K562 (cell line): ENCODE measurements around the gene PREX1. TPM values are rescaled to one million over a fixed set of nuclear protein-coding genes. Genes with fewer than 3 reads are reported as not detected.

Experiments
- ATAC-seq: fragments of 200-7000 bp; cut with Tn5 transposase; 3 replicates; pipeline ENCODE4 v1.9.1; 2020; ENCODE audit warnings: moderate library complexity
- BruUV-seq: library from RNA; stranded (reverse); fragments of 400-500 nt; replicated peaks from 2 replicates; lab custom pipeline; 2021; lab: Mats Ljungman, UMichigan
- CTCF ChIA-PET: fragments of 300-600 bp; formaldehyde crosslinking; extraction: SDS; loops from one replicate; lab custom pipeline; 2021; ENCODE audit warnings: low intra/inter-chr PET ratio; lab: Yijun Ruan, JAX
- POLR2A ChIA-PET: fragments of 300-600, 350-650 bp; sonication (Branson Sonifier 250); formaldehyde crosslinking; extraction: SDS; loops from one replicate; lab custom pipeline; 2021; ENCODE audit warnings: antibody characterized with exemption, inconsistent platforms; lab: Yijun Ruan, JAX
- DNase-seq, 4 experiments: peaks; one replicate each; pipeline versions ENCODE4 v3.0.0 to v3.0.0-alpha.2; 2011 to 2018; ENCODE audit warnings: low spot score in 3 of 4, mixed read lengths in 3 of 4; ENCODE audit errors: extremely low read depth in 1 of 4
- FAIRE-seq: peaks from 2 replicates; lab custom pipeline; 2011; peaks lifted over from hg19 to GRCh38; lab: Jason Lieb, UNC
- H2AFZ ChIP-seq: 2 replicates; pipeline ENCODE4 v1.6.0; 2011; ENCODE audit warnings: low read depth, low read length, control low read depth, inconsistent platforms
- H3K27ac ChIP-seq: fragments of 200-600 bp; 3 replicates; pipeline ENCODE4 v1.8.0; 2011; ENCODE audit warnings: low read depth, mild to moderate bottlenecking, control low read depth, inconsistent platforms, low read length, moderate library complexity, mixed read lengths; ENCODE audit errors: extremely low read depth
- H3K27me3 ChIP-seq, 2 experiments: fragments of 300-600 bp in 1 of 2; 2 replicates in 1 of 2; 3 replicates in 1 of 2; pipeline versions ENCODE4 v1.6.0 to v1.8.0; 2011; ENCODE audit warnings: inconsistent platforms in 2 of 2, low read length in 2 of 2, mild to moderate bottlenecking in 1 of 2, mixed read lengths in 1 of 2, moderate library complexity in 1 of 2; ENCODE audit not compliant: control insufficient read depth in 2 of 2, insufficient read depth in 2 of 2
- H3K36me3 ChIP-seq: fragments of 300-600 bp; 3 replicates; pipeline ENCODE4 v1.8.0; 2011; ENCODE audit warnings: mild to moderate bottlenecking, low read length, inconsistent platforms; ENCODE audit not compliant: control insufficient read depth, insufficient read depth
- H3K4me1 ChIP-seq, 2 experiments: fragments of 200-600 bp in 1 of 2; replicated peaks in 1 of 2; 2 replicates in 1 of 2; 3 replicates in 1 of 2; pipeline versions ENCODE4 v1.5.1 to v1.8.0; 2011; ENCODE audit warnings: inconsistent platforms in 2 of 2, low read length in 2 of 2, mild to moderate bottlenecking in 1 of 2, mixed read lengths in 1 of 2, moderate library complexity in 1 of 2; ENCODE audit not compliant: control insufficient read depth in 2 of 2, insufficient read depth in 2 of 2
- H3K4me2 ChIP-seq: 2 replicates; pipeline ENCODE4 v1.6.1; 2011; ENCODE audit warnings: low read length, control low read depth, inconsistent platforms, mixed read lengths; ENCODE audit not compliant: insufficient read depth
- H3K4me3 ChIP-seq: fragments of 200-600 bp; sonication (generic), shearing (Covaris generic); 2 replicates; pipeline ENCODE4 v1.5.1; 2016; ENCODE audit warnings: control low read depth, inconsistent platforms
- H3K79me2 ChIP-seq: fragments of 200-600 bp; 3 replicates; pipeline ENCODE4 v1.8.0; 2011; ENCODE audit warnings: low read length, inconsistent platforms; ENCODE audit not compliant: control insufficient read depth, insufficient read depth
- H3K9ac ChIP-seq, 2 experiments: 2 replicates each; pipeline versions ENCODE4 v1.6.0 to v1.6.1; 2011; ENCODE audit warnings: low read depth in 2 of 2, low read length in 2 of 2, control low read depth in 1 of 2, inconsistent platforms in 1 of 2, mild to moderate bottlenecking in 1 of 2, mixed read lengths in 1 of 2; ENCODE audit not compliant: insufficient read depth in 1 of 2
- H3K9me1 ChIP-seq: one replicate; pipeline ENCODE4 v1.6.0; 2011; ENCODE audit warnings: inconsistent platforms, mild to moderate bottlenecking, low read length, moderate library complexity; ENCODE audit not compliant: control insufficient read depth, insufficient read depth
- H3K9me3 ChIP-seq: replicated peaks from 2 replicates; pipeline ENCODE4 v1.5.1; 2011; ENCODE audit warnings: low read depth, low read length, inconsistent platforms; ENCODE audit not compliant: control insufficient read depth, insufficient read depth
- H4K20me1 ChIP-seq: replicated peaks from 2 replicates; pipeline ENCODE4 v1.6.1; 2011; ENCODE audit warnings: low read length, inconsistent platforms, mixed read lengths; ENCODE audit not compliant: control insufficient read depth, insufficient read depth
- MTA3 ChIP-seq: fragments of 450-650 bp; formaldehyde crosslinking; IDR thresholded peaks from 2 replicates; pipeline ENCODE4 v1.6.1; 2017; ENCODE audit warnings: mild to moderate bottlenecking, borderline replicate concordance
- NEUROD1 ChIP-seq: fragments of 150-350 bp; IDR thresholded peaks from 2 replicates; pipeline ENCODE4 v1.6.1; 2014; ENCODE audit warnings: borderline replicate concordance, low read length, low read depth; ENCODE audit not compliant: partially characterized antibody
- POLR3A ChIP-seq: IDR thresholded peaks from 2 replicates; pipeline ENCODE4 v1.6.1; 2011; ENCODE audit warnings: borderline replicate concordance, mild to moderate bottlenecking, moderate library complexity; ENCODE audit not compliant: insufficient read length, insufficient read depth; ENCODE audit errors: extremely low read depth
- PYGO2 ChIP-seq: fragments of 450-650 bp; IDR thresholded peaks from 2 replicates; pipeline ENCODE4 v1.6.1; 2016; ENCODE audit warnings: mild to moderate bottlenecking, missing genetic modification characterization, moderate library complexity, missing compliant biosample characterization
- SIN3B ChIP-seq: fragments of 450-650 bp; IDR thresholded peaks from 2 replicates; pipeline ENCODE4 v1.6.1; 2017; ENCODE audit warnings: low read depth, mild to moderate bottlenecking, moderate library complexity
- SNRNP70 ChIP-seq: fragments of 200-400 bp; formaldehyde crosslinking; optimal IDR thresholded peaks from 2 replicates; pipeline ENCODE3; 2017; ENCODE audit warnings: low read depth, low read length
- SRF ChIP-seq, 2 experiments: fragments of 250-450, 450-650 bp in 1 of 2; sonication (Bioruptor Pico) in 1 of 2; sonication (generic) in 1 of 2; formaldehyde crosslinking; IDR thresholded peaks; 2 replicates each; pipeline versions ENCODE4 v1.5.0 to v1.5.1; 2020 to 2022; ENCODE audit warnings: mild to moderate bottlenecking in 1 of 2, missing genetic modification reagents in 1 of 2
- TFAP4 ChIP-seq: sonication (generic); formaldehyde crosslinking; IDR thresholded peaks from 2 replicates; pipeline ENCODE4 v1.8.0; 2022; ENCODE audit warnings: missing genetic modification reagents, mild to moderate bottlenecking, moderate library complexity, borderline replicate concordance
- ZNF121 ChIP-seq: sonication (generic); formaldehyde crosslinking; conservative IDR thresholded peaks from 2 replicates; pipeline ENCODE4 v1.8.0; 2022; ENCODE audit warnings: missing genetic modification reagents
- ZNF165 ChIP-seq: fragments of 250-450 bp; sonication (Bioruptor Pico); IDR thresholded peaks from 2 replicates; pipeline ENCODE4 v1.4.0; 2020; ENCODE audit warnings: borderline replicate concordance
- ZNF174 ChIP-seq: fragments of 250-450 bp; sonication (Bioruptor Pico); IDR thresholded peaks from 2 replicates; pipeline ENCODE4 v1.4.0; 2020; ENCODE audit warnings: mild to moderate bottlenecking
- ZNF212 ChIP-seq: fragments of 450-650 bp; formaldehyde crosslinking; IDR thresholded peaks from 2 replicates; pipeline ENCODE4 v1.4.0; 2020; ENCODE audit warnings: mild to moderate bottlenecking
- ZNF253 ChIP-seq: fragments of 250-450 bp; sonication (Bioruptor Pico); conservative IDR thresholded peaks from 2 replicates; pipeline ENCODE4 v1.6.1; 2021; ENCODE audit warnings: mild to moderate bottlenecking
- ZNF274 ChIP-seq: IDR thresholded peaks from 2 replicates; pipeline ENCODE4 v1.6.1; 2011; ENCODE audit warnings: low read depth, mild to moderate bottlenecking, low read length, moderate library complexity, borderline replicate concordance
- ZNF780A ChIP-seq: fragments of 250-450 bp; sonication (Bioruptor Pico); IDR thresholded peaks from 2 replicates; pipeline ENCODE4 v1.5.0; 2021; ENCODE audit warnings: mild to moderate bottlenecking
- WGBS: fragments of 100-300 bp; shearing (Covaris generic); methylation state at CpG from one replicate; pipeline ENCODE4 v1.1.6; 2016; ENCODE audit warnings: low coverage, mixed read lengths; ENCODE audit not compliant: insufficient coverage; ENCODE audit errors: missing lambda C conversion rate; 5-methylcytosine and 5-hydroxymethylcytosine counted together
- in situ Hi-C: fragments of 300-500 bp; cut with MboI; formaldehyde crosslinking; loops from 4 replicates; pipeline ENCODE4 v1.15.0; 2018; ENCODE audit warnings: inconsistent platforms, mixed read lengths
- intact Hi-C: fragments of 100-400 bp; cut with micrococcal nuclease; formaldehyde crosslinking; loops from 2 replicates; pipeline ENCODE4 v1.14.2; 2022
- polyA plus RNA-seq, 8 experiments: library from polyadenylated mRNA; depleted of rRNA in 4 of 8; stranded (reverse) in 5 of 8; unstranded in 3 of 8; fragments of >200 nt; fragmentation: Nextera tagmentation in 2 of 8; fragmentation: Illumina TruSeq in 1 of 8; extraction: Ambion mirVana in 2 of 8; extraction: Trizol in 1 of 8; gene quantifications; 2 replicates each; pipeline versions ENCODE4 v1.2.1 to v1.2.3, GENCODE V29; 2011 to 2014; ENCODE audit warnings: inconsistent platforms in 1 of 8, missing spikeins in 1 of 8
- total RNA-seq, 7 experiments: library from RNA; depleted of rRNA in 6 of 7; stranded (reverse); fragments of >200 nt in 6 of 7; fragmentation: Illumina TruSeq in 2 of 7; extraction: Trizol in 2 of 7; gene quantifications; 2 replicates each; pipeline versions ENCODE4 v1.2.1 to v1.2.3, GENCODE V29; 2011 to 2021; ENCODE audit warnings: low replicate concordance in 1 of 7
- TF ChIP-seq, protein P1 (sequence below): sonication (generic); formaldehyde crosslinking; IDR thresholded peaks from 2 replicates; pipeline ENCODE4 v1.8.0; 2022; ENCODE audit warnings: mild to moderate bottlenecking, low read depth, missing genetic modification reagents

PREX1 gene
- total and polyA plus RNA-seq, 9 of the 15 experiments (the other 6 are each of a cell fraction or from before 2014, with no cell fraction given) = 0.37 to 10.4 (median 4.8) TPM

- H3K4me2 ChIP-seq = no peak overlapping the region
- no peak for DNase-seq
- no peaks in the 10 kb centered on the region for H3K9me3 ChIP-seq
- H3K4me1 ChIP-seq = peaks cover 5 to 13% of the 10 kb centered on the region in 2 experiments; a peak in 4 of 5 replicates
- no TSS peak for BruUV-seq
- ChIA-PET CTCF (interaction anchor here (0.7 kb wide), 1 partner anchor 897 kb away, joined by 3 read pairs; no protein-coding TSS in a partner anchor), POLR2A (interaction anchor here (0.5 kb wide), 1 partner anchor 219 kb away, joined by 3 read pairs; no protein-coding TSS in a partner anchor)
- no peaks in the 10 kb centered on the region for H3K9me1 ChIP-seq
- peaks cover 2 to 50% of the 10 kb centered on the region in 2 experiments; a peak in 3 of 5 replicates for H3K27me3 ChIP-seq
- H3K9ac ChIP-seq = no peak overlapping the region
- H2AFZ ChIP-seq = no peak overlapping the region
- H3K27ac ChIP-seq = no peak overlapping the region
- no peaks in the 10 kb centered on the region for H3K79me2 ChIP-seq
- in situ Hi-C loops = loop anchor here (5.0 kb wide), 1 partner anchor 944 kb away; no protein-coding TSS in a partner anchor
- no peak for FAIRE-seq
- TF ChIP-seq ZNF212 (CRISPR knock-in tag) = no peak
- TF ChIP-seq ZNF780A (CRISPR knock-in tag) = no peak
- TF ChIP-seq TFAP4 (CRISPR knock-in tag) = no peak
- no peak for TF ChIP-seq ZNF174 (CRISPR knock-in tag)
- no peak for TF ChIP-seq SIN3B
- no peak for TF ChIP-seq MTA3
- no peak for TF ChIP-seq NEUROD1
- TF ChIP-seq, protein P1, sequence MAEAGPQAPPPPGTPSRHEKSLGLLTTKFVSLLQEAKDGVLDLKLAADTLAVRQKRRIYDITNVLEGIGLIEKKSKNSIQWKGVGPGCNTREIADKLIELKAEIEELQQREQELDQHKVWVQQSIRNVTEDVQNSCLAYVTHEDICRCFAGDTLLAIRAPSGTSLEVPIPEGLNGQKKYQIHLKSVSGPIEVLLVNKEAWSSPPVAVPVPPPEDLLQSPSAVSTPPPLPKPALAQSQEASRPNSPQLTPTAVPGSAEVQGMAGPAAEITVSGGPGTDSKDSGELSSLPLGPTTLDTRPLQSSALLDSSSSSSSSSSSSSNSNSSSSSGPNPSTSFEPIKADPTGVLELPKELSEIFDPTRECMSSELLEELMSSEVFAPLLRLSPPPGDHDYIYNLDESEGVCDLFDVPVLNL (CRISPR knock-in tag) = no peak
- no peak for TF ChIP-seq ZNF121
- no peak for TF ChIP-seq ZNF253
- no peak for TF ChIP-seq PYGO2
- TF ChIP-seq SRF (CRISPR knock-in tag; IDR thresholded peaks at IDR 0.05) = no peak
- no peak for TF ChIP-seq SNRNP70
- no peak for TF ChIP-seq ZNF165 (CRISPR knock-in tag)
- TF ChIP-seq ZNF274 = no peak
- TF ChIP-seq POLR3A = no peak
- H3K4me3 ChIP-seq = no peak overlapping the region
- WGBS = 2% methylated on average over 7 of the region's 7 CpGs
- intact Hi-C loops = no loop called here
- ATAC-seq = no peak
- no peaks in the 10 kb centered on the region for H3K36me3 ChIP-seq
- H4K20me1 ChIP-seq = 0 out of 2 replicates have a peak, but pooled peaks cover 3% of the 10 kb centered on the region
Observed at GRCh38 chr20:48616481-48616880, 211.3 kb downstream of the PREX1 start.
